Pancreas (tissue), 10 donors: Measurements from ENCODE around the gene METAP1D. TPM values are rescaled to one million over a fixed set of nuclear protein-coding genes. Genes with fewer than 3 reads are reported as not detected.

ENCODE experiments used
- ATAC-seq, 4 donors: fragments of 200-7000 bp; cut with Tn5 transposase; one replicate each; pipeline versions ENCODE4 v1.8.0 to v1.9.1; 2020; ENCODE audit warnings: mild to moderate bottlenecking in 4 of 4, moderate library complexity in 4 of 4
- DNase-seq, 6 donors: peaks; one replicate each; pipeline ENCODE4 v3.0.0-alpha.2; 2020
- FAIRE-seq: peaks from 2 replicates; lab custom pipeline; 2012; peaks lifted over from hg19 to GRCh38; lab: Jason Lieb, UNC
- H3K27ac ChIP-seq, 4 donors: fragments of 200-600 bp; sonication (generic); 1 replicate in 3 of 4; 2 replicates in 1 of 4; pipeline versions ENCODE4 v1.5.0 to v1.8.0; 2020
- H3K27me3 ChIP-seq, 4 donors: fragments of 200-600 bp; one replicate each; pipeline ENCODE4 v1.8.0; 2021
- H3K36me3 ChIP-seq, 3 donors: fragments of 200-600 bp; sonication (generic) in 1 of 3; one replicate each; pipeline versions ENCODE4 v1.5.0 to v1.8.0; 2020 to 2021
- H3K4me1 ChIP-seq, 3 donors: fragments of 200-600 bp; one replicate each; pipeline ENCODE4 v1.8.0; 2021
- H3K4me3 ChIP-seq, 4 donors: fragments of 200-600 bp; sonication (generic) in 2 of 4; one replicate each; pipeline versions ENCODE4 v1.5.0 to v1.8.0; 2020 to 2021
- H3K9me3 ChIP-seq, 4 donors: fragments of 200-600 bp; one replicate each; pipeline ENCODE4 v1.8.0; 2021
- WGBS, 2 donors: extraction: QIAGEN DNeasy Blood & Tissue Kit; methylation state at CpG; one replicate each; pipeline ENCODE4 v1.1.7; 2013; 5-methylcytosine and 5-hydroxymethylcytosine counted together
- intact Hi-C, 3 donors: fragments of 100-400 bp; cut with DNase I; formaldehyde crosslinking; loops; one replicate each; pipeline versions ENCODE4 v1.11.1 to v1.14.2; 2022
- polyA plus RNA-seq, 2 donors: library from polyadenylated mRNA; stranded (reverse); fragments of 200-250 nt; gene quantifications; one replicate each; pipeline ENCODE4 v1.2.3, GENCODE V29; 2013
- total RNA-seq, 6 donors: library from RNA; stranded (reverse); fragmentation: NEBNext Ultra II Directional in 4 of 6; extraction: Animal tissue kit (Norgen Biotek cat#: 25700) in 4 of 6; gene quantifications; one replicate each; pipeline versions ENCODE4 v1.2.1 to v1.2.4, GENCODE V29; 2021 to 2023
- TF ChIP-seq, protein P1 (sequence below), 4 donors: fragments of 200-600 bp; sonication (generic) in 3 of 4; IDR thresholded peaks; one replicate each; pipeline versions ENCODE4 v1.5.0 to v1.8.0; 2021; ENCODE audit warnings: antibody characterized with exemption in 4 of 4
- donor health status: healthy with polysubstance abuse.
- donor health status: DM: no; HTN: no; CAD: no; lungs with moderate emphysema.
- donor health status: DM: no; HTN: no; CAD: no.
- donor health status: control.
- donor health status: control.
- donor health status: Bipolar disorder and iron deficiency.
- donor health status: DM: yes; HTN: yes; CAD: no.
- donor health status: DM: no; HTN: no; CAD: no.
- donor health status: DM: no; HTN: no; CAD: no.
- donor health status: DM: yes; HTN: yes; CAD: no.

Gene METAP1D
- total and polyA plus RNA-seq, 8 donors: 3.0 to 11.4 (median 4.6) TPM

DNA sequence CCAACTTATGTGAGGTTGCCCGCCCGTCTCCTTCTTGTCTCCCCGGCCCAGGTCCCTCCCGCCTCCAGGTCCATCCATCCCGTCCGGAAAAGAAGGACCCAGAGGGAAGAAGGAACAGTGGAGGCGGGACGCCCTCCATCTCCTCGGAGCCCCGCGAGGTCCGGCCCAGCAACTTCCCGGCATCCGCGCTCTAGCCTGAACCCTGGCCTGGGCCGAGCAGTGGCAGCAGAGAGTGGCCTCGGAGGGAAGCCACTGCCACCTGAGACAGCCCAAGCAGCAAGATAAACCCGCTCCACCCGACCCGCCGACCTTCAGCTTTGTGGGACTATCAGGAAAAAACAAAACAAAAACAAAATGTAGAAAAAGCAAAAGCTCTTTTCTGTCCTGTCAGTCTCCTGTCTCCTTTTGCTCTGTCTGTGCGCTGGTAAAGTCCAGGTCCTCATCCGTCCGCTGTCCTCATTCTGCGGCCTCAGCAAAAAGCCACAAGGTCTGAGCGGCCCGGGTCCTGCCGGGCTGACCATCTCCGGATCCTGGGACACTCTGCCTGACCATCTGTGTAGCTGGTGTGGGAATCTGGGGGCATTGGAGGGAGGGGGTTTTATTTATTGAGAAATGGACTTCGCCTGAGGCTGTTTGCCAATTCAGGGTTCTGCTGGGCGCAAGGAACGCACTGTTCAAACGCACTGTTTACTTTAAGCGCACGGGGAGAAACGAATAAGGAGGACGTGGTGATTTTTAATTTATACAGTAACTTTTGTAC is 88.7 kb downstream of the METAP1D start:
- FAIRE-seq (no peak), DNase-seq (peak in 1 of 6 donors; percentile 62)
- H3K27ac ChIP-seq: no peak overlapping the region

DNA sequence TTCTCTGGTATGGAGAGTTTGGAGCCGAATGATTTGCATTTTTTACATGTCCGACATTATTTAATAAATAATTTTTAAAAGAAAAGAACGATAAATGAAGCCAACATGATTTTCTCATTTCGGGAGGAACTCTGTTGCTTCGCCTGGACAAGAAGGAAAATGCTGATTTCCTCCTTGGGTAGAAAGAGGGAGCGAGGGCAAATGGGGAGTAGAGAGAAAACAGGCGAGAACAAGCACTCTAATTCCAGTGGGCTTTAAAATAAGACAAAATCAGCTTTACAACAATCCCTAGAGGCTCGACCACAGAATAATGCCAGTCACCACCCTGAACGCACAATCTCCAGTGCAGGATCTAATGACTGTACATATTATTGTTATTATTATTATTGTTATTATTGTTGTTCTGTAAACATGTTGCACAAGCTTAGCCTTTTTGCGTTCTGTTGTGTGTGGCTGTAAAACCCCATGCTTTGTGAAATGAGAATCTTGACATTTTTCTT is 89.3 kb downstream of the METAP1D start:
- DNase-seq: no peak
- WGBS, 2 donors: 21% methylated on average over 10 of the region's 10 CpGs

More for the DNA sequence above, 88.7 kb downstream of the METAP1D start:
- no peaks in the 10 kb centered on the region for H3K9me3 ChIP-seq
- intact Hi-C loops: no loop called here
- TF ChIP-seq, protein P1, sequence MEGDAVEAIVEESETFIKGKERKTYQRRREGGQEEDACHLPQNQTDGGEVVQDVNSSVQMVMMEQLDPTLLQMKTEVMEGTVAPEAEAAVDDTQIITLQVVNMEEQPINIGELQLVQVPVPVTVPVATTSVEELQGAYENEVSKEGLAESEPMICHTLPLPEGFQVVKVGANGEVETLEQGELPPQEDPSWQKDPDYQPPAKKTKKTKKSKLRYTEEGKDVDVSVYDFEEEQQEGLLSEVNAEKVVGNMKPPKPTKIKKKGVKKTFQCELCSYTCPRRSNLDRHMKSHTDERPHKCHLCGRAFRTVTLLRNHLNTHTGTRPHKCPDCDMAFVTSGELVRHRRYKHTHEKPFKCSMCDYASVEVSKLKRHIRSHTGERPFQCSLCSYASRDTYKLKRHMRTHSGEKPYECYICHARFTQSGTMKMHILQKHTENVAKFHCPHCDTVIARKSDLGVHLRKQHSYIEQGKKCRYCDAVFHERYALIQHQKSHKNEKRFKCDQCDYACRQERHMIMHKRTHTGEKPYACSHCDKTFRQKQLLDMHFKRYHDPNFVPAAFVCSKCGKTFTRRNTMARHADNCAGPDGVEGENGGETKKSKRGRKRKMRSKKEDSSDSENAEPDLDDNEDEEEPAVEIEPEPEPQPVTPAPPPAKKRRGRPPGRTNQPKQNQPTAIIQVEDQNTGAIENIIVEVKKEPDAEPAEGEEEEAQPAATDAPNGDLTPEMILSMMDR (IDR thresholded peaks at IDR 0.05): no peak
- WGBS, 2 donors: 13 to 14% methylated on average over 37 of the region's 37 CpGs
- no peak for ATAC-seq
- peaks cover 7 to 95% (median 35%) of the 10 kb centered on the region in 4 donors for H3K27me3 ChIP-seq
- no peak overlapping the region for H3K4me3 ChIP-seq
- peaks cover 0 to 24% (median 4%) of the 10 kb centered on the region in 3 donors for H3K4me1 ChIP-seq
- no peaks in the 10 kb centered on the region for H3K36me3 ChIP-seq

DNA sequence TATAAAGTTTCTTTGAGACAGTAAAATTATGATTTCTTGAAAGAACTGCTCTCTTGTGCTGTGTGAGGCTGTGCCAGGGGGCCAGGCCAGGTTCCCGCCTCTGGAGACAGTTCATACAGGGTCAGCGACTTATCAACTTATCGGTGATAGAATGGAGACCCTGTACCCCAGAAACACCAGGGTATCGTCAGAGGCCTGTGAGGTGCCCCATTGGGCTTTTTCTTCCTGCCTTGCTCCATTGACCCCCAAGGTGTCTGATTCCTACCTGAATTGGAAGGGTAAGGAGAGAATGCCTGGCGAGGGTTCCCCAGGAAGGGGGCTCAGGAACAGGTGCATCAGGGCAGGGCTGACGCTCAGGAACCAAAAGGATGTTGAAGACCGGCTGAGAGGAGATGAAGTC is 89.9 kb downstream of the METAP1D start:
- DNase-seq (no peak), ATAC-seq (no peak), FAIRE-seq (no peak)
- intact Hi-C loops: no loop called here
- Histone ChIP-seq H3K36me3 (no peaks in the 10 kb centered on the region), H3K27ac (no peak overlapping the region), H3K9me3 (no peaks in the 10 kb centered on the region), H3K27me3 (peaks cover 7 to 93% (median 33%) of the 10 kb centered on the region in 4 donors), H3K4me1 (peaks cover 0 to 27% (median 4%) of the 10 kb centered on the region in 3 donors), H3K4me3 (no peak overlapping the region)
- TF ChIP-seq, protein P1 (IDR thresholded peaks at IDR 0.05): no peak
- WGBS, 2 donors: 35 to 40% methylated on average over 7 of the region's 7 CpGs

More for the DNA sequence above, 89.3 kb downstream of the METAP1D start:
- Histone ChIP-seq H3K4me3 (no peak overlapping the region), H3K27me3 (peaks cover 7 to 94% (median 36%) of the 10 kb centered on the region in 4 donors), H3K27ac (no peak overlapping the region), H3K36me3 (no peaks in the 10 kb centered on the region), H3K9me3 (no peaks in the 10 kb centered on the region), H3K4me1 (peaks cover 0 to 25% (median 4%) of the 10 kb centered on the region in 3 donors)
- TF ChIP-seq, protein P1 (IDR thresholded peaks at IDR 0.05): no peak
- no peak for FAIRE-seq
- intact Hi-C loops: no loop called here
- no peak for ATAC-seq

DNA sequence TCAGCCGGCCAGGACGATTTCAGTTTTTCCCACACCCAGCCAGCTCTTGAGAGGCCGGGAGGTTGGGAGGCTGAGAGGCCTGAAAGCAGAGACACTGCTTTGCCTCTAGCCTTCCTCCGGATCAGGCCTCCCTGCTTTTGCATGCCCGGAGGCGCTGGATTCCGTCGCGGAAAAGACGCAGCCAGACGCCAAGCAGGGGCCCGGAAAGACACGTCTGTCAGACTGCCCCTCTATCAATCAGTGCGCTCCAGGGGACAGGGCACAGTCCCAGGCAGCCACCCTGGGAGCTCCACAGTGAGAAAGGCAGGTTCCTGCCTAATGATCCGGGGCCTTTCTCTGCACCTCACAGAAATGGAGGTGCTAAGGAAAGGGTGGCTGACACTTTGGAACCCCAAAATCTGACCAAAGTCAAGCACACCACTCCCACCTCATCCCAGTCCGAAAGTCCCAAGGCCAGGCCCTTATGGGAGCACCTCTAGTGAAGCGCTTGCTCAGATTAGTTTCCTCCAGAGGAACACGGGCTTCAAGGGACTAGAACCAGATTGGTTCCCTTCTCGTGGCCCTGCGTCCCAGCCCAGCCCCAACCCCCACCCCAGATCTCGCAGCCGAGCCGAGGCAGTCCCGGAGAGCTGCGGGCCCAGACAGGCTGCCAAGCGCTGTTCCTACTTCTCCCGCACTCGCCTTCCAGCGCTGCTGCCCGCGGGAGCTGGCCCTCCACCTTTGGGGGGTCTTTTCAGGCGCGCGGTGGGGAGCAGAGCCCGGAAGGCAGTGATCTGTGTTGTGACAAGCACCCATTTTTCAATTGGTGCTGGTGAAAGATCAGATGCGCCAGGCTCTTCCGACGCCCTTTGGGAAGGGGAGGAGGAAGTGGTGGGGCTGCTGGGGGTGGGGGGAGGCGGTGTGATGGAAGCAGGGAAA is 90.5 kb downstream of the METAP1D start:
- TF ChIP-seq, protein P1 (IDR thresholded peaks at IDR 0.05): no peak
- H3K27me3 ChIP-seq: peaks cover 7 to 93% (median 32%) of the 10 kb centered on the region in 4 donors
- H3K27ac ChIP-seq: no peak overlapping the region
- ATAC-seq: no peak
- no peaks in the 10 kb centered on the region for H3K36me3 ChIP-seq
- no peaks in the 10 kb centered on the region for H3K9me3 ChIP-seq
- no peak for FAIRE-seq
- no peak overlapping the region for H3K4me3 ChIP-seq
- 10 to 11% methylated on average over 39 of the region's 39 CpGs for WGBS, 2 donors
- H3K4me1 ChIP-seq: peaks cover 0 to 28% (median 4%) of the 10 kb centered on the region in 3 donors
- intact Hi-C loops: no loop called here
- DNase-seq: peak in 1 of 6 donors; percentile 61
